Right cardiac atrium (tissue), 5 donors: Measurements from ENCODE around the gene APCDD1L. TPM values are rescaled to one million over a fixed set of nuclear protein-coding genes. Genes with fewer than 3 reads are reported as not detected.

Source experiments
- ATAC-seq, 2 donors: fragments of 200-7000 bp; cut with Tn5 transposase; one replicate each; pipeline versions ENCODE4 v1.8.0 to v1.9.1; 2020; ENCODE audit warnings: moderate library complexity in 2 of 2, mild to moderate bottlenecking in 1 of 2
- DNase-seq, 3 donors: peaks; one replicate each; pipeline ENCODE4 v3.0.0-alpha.2; 2020
- H3K27ac ChIP-seq: one replicate; pipeline ENCODE4 v1.5.1; 2013; ENCODE audit warnings: mild to moderate bottlenecking, low read length, control low read depth, moderate library complexity
- H3K27me3 ChIP-seq: one replicate; pipeline ENCODE4 v1.6.1; 2013; ENCODE audit not compliant: control insufficient read depth, insufficient read depth
- H3K4me1 ChIP-seq: one replicate; pipeline ENCODE4 v1.6.1; 2013; ENCODE audit warnings: low read length; ENCODE audit not compliant: control insufficient read depth, insufficient read depth
- H3K4me3 ChIP-seq: one replicate; pipeline ENCODE4 v1.5.1; 2013; ENCODE audit warnings: low read length, control low read depth
- H3K9me3 ChIP-seq: one replicate; pipeline ENCODE4 v1.6.1; 2013; ENCODE audit warnings: low read length; ENCODE audit not compliant: control insufficient read depth
- WGBS: extraction: QIAGEN DNeasy Blood & Tissue Kit; methylation state at CpG from one replicate; pipeline ENCODE4 v1.1.7; 2013; 5-methylcytosine and 5-hydroxymethylcytosine counted together
- intact Hi-C, 4 donors: fragments of 100-400 bp; cut with DNase I; formaldehyde crosslinking; loops; one replicate each; pipeline versions ENCODE4 v1.11.0 to v1.14.0; 2022 to 2023
- polyA plus RNA-seq: library from polyadenylated mRNA; stranded (reverse); fragments of 200-250 nt; gene quantifications from one replicate; pipeline ENCODE4 v1.2.3, GENCODE V29; 2013
- total RNA-seq, 4 donors: library from RNA; stranded (reverse); fragmentation: NEBNext Ultra II Directional; extraction: Animal tissue kit (Norgen Biotek cat#: 25700); gene quantifications; one replicate each; pipeline ENCODE4 v1.2.1, GENCODE V29; 2021
- donor health status: healthy with polysubstance abuse.
- donor health status: DM: no; HTN: yes; CAD: no.
- donor health status: DM: no; HTN: no; CAD: no.
- donor health status: DM: no; HTN: yes; CAD: no; lungs with severe emphysema.
- donor health status: DM: yes; HTN: yes; CAD: no.

Gene APCDD1L
- total and polyA plus RNA-seq, 5 donors: 0.14 to 4.3 (median 1.0) TPM

DNA sequence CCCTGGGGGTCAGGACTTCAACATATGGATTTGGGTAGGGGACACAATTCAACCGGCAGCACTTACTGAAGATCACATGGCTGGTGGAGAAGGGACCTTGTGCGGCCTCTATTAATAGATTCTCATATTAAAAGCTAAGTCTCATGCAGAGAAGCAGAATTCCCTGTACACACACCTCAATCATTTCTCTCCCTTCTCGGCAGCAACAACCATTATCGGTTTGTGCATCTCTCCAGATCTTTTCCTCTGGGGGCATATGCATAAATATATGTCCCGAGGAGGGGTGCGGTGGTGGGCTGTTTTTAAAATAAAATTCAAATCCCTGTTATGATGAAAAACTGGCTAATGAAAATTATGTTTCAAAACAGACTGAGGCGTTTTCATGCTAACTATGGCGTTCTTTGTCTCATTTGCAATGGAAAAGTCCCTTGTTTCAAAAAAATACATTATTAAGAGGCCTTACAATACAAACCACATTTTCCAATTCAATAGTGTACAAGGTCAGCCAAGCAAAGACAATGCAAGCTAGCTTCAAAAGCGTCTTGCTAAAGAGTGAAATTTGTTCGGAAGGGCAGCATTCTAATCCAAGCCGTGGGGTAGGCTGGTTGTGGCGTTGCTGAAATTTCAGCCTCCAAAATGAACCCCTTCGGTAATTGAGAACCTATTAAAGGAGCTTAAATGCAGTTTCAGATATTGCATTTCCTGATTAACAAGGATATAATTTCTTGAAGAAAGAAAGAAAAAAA, 17.3 kb downstream of the APCDD1L start:
- no peak overlapping the region for H3K27ac ChIP-seq
- no peaks in the 10 kb centered on the region for H3K4me1 ChIP-seq
- H3K9me3 ChIP-seq: peaks cover 4% of the 10 kb centered on the region
- no peak overlapping the region for H3K4me3 ChIP-seq
- intact Hi-C loops: no loop called here
- H3K27me3 ChIP-seq: no peaks in the 10 kb centered on the region
- 87% methylated on average over 13 of the region's 13 CpGs for WGBS
- no peak for ATAC-seq
- DNase-seq: no peak

GRCh38 chr20:58497076-58497641, 18.0 kb downstream of the APCDD1L start:
- H3K4me1 ChIP-seq: no peaks in the 10 kb centered on the region
- peaks cover 4% of the 10 kb centered on the region for H3K9me3 ChIP-seq
- no peak overlapping the region for H3K27ac ChIP-seq
- intact Hi-C loops: no loop called here
- H3K4me3 ChIP-seq: no peak overlapping the region
- H3K27me3 ChIP-seq: no peaks in the 10 kb centered on the region
- WGBS: 91% methylated on average over 16 of the region's 16 CpGs
- no peak for DNase-seq
- ATAC-seq: no peak

DNA sequence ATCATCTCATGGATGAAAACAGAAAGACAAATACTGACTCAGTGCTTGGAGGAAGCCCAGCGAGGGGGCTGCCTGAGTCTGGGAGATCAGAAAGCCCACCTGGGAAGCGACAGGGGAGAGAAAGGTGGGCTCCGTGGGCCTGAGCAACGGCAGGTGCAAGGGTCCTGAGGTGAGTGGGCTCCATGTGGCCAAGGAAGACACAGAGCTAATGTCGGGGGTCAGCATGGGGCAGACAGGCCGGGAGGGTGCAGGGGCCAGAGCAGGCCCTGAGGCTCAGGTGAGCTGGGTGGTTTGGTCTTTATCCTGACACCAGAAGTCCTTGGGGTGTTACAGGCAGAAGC, 18.8 kb downstream of the APCDD1L start:
- no peak overlapping the region for H3K4me3 ChIP-seq
- ATAC-seq (no peak), DNase-seq (no peak)
- peaks cover 2% of the 10 kb centered on the region for H3K9me3 ChIP-seq
- no peaks in the 10 kb centered on the region for H3K4me1 ChIP-seq
- intact Hi-C loops: no loop called here
- no peaks in the 10 kb centered on the region for H3K27me3 ChIP-seq
- no peak overlapping the region for H3K27ac ChIP-seq
- 93% methylated on average over 6 of the region's 6 CpGs for WGBS

- intact Hi-C loops: no loop called here
- H3K4me3 ChIP-seq: no peak overlapping the region
- ATAC-seq (no peak), DNase-seq (peak in 1 of 3 donors; percentile 32)
- no peaks in the 10 kb centered on the region for H3K9me3 ChIP-seq
- H3K4me1 ChIP-seq: no peaks in the 10 kb centered on the region
- no peak overlapping the region for H3K27ac ChIP-seq
- 93% methylated on average over 15 of the region's 15 CpGs for WGBS
- H3K27me3 ChIP-seq: no peaks in the 10 kb centered on the region
Measured at GRCh38 chr20:58495623-58496428, 19.4 kb downstream of the APCDD1L start.

GRCh38 chr20:58494923-58495622, 20.1 kb downstream of the APCDD1L start:
- H3K4me3 ChIP-seq: no peak overlapping the region
- WGBS: 91% methylated on average over 13 of the region's 13 CpGs
- intact Hi-C loops: no loop called here

DNA sequence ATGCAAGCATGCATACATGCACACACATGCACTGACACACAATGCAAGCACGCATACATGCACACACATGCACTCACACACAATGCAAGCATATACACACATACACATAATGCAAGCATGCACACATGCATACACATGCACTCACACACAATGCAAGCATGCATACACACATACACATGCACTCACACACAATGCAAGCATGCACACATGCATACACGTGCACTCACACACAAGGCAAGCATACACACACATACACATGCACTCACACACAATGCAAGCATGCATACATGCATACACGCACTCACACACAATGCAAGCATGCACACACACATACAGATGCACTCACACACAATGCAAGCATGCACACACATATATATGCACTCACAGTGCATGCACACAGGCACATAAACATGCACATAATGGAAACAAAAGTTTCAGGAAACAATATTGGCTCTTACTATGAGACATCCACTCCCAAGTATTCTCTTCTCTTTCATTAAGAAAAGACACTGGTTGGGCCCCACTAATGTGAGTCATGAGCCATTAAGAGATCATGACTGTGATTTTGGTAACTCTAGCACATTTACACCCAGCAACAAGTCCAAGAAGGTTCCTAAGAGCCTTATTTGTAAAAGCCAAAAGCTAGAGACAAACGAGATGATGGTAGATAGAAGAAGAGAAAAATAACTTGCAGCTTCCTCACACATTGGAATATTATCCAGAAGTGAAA, 22.2 kb downstream of the APCDD1L start:
- 82% methylated on average over 4 of the region's 4 CpGs for WGBS
- Histone ChIP-seq H3K4me1 (no peaks in the 10 kb centered on the region), H3K27ac (no peak overlapping the region), H3K27me3 (no peaks in the 10 kb centered on the region), H3K9me3 (no peaks in the 10 kb centered on the region), H3K4me3 (no peak overlapping the region)
- ATAC-seq: no peak
- intact Hi-C loops: no loop called here
- DNase-seq: no peak

More at GRCh38 chr20:58494923-58495622, 20.1 kb downstream of the APCDD1L start:
- Histone ChIP-seq H3K27me3 (no peaks in the 10 kb centered on the region), H3K9me3 (no peaks in the 10 kb centered on the region), H3K27ac (no peak overlapping the region), H3K4me1 (no peaks in the 10 kb centered on the region)
- ATAC-seq (no peak), DNase-seq (no peak)

DNA sequence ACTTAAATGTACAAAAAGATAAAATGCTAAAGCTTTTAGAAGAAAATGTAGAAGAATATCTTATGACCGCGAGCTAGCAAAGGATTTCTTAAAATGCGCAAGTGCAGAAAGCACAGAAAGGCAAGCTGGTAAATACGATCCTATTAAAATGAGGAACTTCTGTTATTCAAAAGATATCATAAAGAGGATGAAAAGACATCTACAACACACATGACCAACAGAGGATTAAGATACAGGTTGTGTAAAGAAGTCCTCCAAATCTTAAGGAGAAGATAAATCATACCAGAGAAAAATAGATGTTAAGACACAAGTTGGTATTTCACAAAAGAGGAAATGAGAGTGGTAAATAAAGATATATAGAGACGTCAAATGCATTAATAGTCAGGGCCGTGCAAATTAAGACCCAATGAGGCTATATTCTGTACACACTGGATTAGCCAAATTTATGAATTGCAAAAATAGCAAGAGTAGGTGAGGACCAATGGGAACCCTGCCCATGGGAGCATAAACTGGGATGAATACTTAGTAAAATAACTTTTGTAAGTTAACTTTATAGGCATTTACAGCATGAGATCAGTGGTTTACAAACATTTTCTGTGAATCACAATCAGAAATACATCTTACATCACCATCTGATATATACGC, 23.0 kb downstream of the APCDD1L start:
- WGBS: 85% methylated on average over 7 of the region's 7 CpGs
- no peaks in the 10 kb centered on the region for H3K4me1 ChIP-seq
- no peak for ATAC-seq
- H3K9me3 ChIP-seq: no peaks in the 10 kb centered on the region
- no peak for DNase-seq
- intact Hi-C loops: no loop called here
- no peaks in the 10 kb centered on the region for H3K27me3 ChIP-seq
- no peak overlapping the region for H3K4me3 ChIP-seq
- no peak overlapping the region for H3K27ac ChIP-seq

DNA sequence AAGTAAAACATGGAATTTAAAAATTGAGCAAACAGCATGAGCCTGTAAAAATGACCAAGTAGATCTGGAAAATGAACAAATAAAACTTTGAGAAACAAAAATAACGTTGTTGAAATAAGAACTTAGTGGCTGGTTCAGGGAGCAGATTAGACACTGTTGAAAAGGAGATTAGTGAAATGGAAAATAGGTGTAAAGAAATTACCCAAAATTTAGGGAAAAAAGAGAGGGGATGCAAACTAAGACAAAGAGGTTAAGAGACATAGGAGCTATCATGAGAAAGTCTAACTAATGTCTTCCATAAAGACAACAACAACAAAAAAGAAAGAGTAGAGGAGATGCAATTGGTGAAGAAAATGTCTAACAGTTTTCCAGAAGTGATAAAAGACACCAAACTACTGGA, 29.0 kb downstream of the APCDD1L start:
- no peak for ATAC-seq
- Histone ChIP-seq H3K27me3 (no peaks in the 10 kb centered on the region), H3K27ac (no peak overlapping the region), H3K4me3 (no peak overlapping the region), H3K9me3 (peaks cover 4% of the 10 kb centered on the region), H3K4me1 (no peaks in the 10 kb centered on the region)
- intact Hi-C loops: no loop called here
- no peak for DNase-seq
- WGBS: 42% methylated on average over 1 of the region's 1 CpG

DNA sequence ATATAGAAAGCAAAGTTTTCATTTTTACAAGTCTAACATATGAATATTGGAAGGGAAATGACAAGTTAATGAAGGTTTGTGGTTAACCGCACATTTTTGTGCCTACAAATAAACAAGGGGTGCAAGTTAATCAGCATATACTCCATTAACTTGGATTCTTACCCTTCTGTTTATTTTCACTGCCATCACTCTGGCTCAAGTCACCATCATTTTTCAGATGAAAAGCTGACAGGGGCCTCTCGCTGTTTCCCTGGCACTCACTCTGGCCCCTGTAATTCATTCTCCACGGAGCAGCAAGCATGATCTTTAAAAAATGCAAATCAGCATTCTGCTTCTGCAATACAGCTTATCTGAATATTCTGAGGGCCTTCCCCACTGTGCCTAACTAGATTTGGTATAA, 29.8 kb downstream of the APCDD1L start:
- Histone ChIP-seq H3K4me1 (no peaks in the 10 kb centered on the region), H3K27ac (no peak overlapping the region), H3K27me3 (no peaks in the 10 kb centered on the region), H3K4me3 (no peak overlapping the region), H3K9me3 (peaks cover 4% of the 10 kb centered on the region)
- DNase-seq: no peak
- no peak for ATAC-seq
- 87% methylated on average over 3 of the region's 3 CpGs for WGBS
- intact Hi-C loops: no loop called here

DNA sequence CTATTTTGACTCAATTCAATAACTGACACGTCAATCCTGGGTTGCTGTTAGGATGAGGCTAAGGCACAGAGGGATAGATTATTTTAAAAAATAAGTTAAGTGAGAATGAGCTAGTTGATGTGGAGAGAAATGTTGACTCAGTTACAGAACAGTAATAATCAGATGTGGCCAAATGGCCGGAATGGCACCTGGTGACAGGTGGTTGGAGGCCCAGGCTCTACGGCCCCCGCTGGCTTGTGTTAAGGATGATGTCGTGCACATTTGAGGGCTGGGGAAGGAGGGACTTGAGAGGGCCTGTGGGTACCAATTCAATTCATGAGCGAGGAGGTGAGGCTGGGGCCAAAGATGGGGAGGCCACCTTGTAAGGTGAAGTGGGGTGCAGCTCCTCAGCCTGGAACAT, 31.7 kb downstream of the APCDD1L start:
- Histone ChIP-seq H3K9me3 (peaks cover 4% of the 10 kb centered on the region), H3K4me3 (no peak overlapping the region), H3K4me1 (no peaks in the 10 kb centered on the region), H3K27ac (no peak overlapping the region), H3K27me3 (no peaks in the 10 kb centered on the region)
- WGBS: 91% methylated on average over 6 of the region's 6 CpGs
- intact Hi-C loops: no loop called here
- DNase-seq: no peak
- no peak for ATAC-seq
